ENCODE results near the gene CD200R1L.

GRCh38 chr3:112802338-112802737, 44.3 kb downstream of the CD200R1L start:
- TF ChIP-seq SIN3A (IDR thresholded peaks at IDR 0.05; ENCODE audit: borderline replicate concordance, insufficient read depth, low read length), result no peak
- TF ChIP-seq TAF1 (IDR thresholded peaks at IDR 0.05; ENCODE audit: borderline replicate concordance, insufficient read depth, low read length), result no peak
- TF ChIP-seq REST (IDR thresholded peaks at IDR 0.05; ENCODE audit: insufficient read depth in 1 of 2, low read depth in 2 of 2, low read length in 2 of 2), result no peak

Measured in PFSK-1 (cell line).